Measurements from ENCODE around the gene APBA2.

DNA sequence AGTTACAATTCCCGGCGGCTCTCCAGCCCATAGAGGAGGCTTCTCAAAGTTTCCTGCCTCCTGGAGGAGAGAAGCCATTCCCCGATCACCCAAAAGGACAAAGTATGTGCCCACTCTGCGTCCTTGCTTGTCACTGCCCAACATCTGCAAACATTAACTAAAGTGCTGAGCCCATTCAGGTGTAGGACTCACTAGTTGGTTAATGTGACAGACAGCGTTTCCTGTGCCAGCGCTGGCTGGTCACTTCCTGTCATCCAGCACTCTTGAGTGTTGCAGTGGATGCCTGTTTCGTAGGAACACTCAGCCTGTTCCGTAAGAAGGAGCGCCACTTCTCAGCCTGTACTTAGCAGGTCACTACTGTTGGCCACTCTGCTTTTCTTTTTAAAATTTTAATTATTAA is 100.3 kb downstream of the APBA2 start:
- TF ChIP-seq POLR2A (IDR thresholded peaks at IDR 0.05; ENCODE audit: low read length) (no peak), GATA1 (IDR thresholded peaks at IDR 0.05; ENCODE audit: low read depth, low read length) (no peak)
